ENCODE measurements around the gene PTPN12. TPM values are rescaled to one million over a fixed set of nuclear protein-coding genes. Genes with fewer than 3 reads are reported as not detected.
A peak's percentile ranks its signal among the peaks of the same experiment; 100 is the strongest.

The PTPN12 gene
- total and polyA plus RNA-seq, 4 donors: 75.9 to 338 (median 85.8) TPM

DNA sequence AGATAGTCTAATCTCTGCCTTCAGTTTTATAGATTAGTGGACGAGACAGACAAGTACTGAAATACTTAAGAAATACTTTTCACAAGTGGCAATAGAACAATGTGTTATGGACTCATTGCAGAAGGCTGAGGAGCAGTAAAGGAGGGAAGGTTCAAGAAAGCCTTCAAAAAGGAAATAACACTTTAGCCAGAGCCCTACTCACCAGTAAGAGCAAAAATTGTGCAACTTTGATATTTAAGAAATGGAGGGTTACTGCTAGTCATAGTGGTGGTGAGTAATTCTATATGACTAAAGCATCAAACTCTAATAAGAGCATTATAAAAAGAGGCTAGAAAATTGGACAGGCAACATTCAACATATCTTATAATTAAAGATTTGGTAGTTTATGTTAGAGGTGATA, 28.8 kb downstream of the PTPN12 start:
- peak; percentile 70 for ATAC-seq (ENCODE audit: insufficient read depth, low FRiP score)
- TF ChIP-seq, protein P1, sequence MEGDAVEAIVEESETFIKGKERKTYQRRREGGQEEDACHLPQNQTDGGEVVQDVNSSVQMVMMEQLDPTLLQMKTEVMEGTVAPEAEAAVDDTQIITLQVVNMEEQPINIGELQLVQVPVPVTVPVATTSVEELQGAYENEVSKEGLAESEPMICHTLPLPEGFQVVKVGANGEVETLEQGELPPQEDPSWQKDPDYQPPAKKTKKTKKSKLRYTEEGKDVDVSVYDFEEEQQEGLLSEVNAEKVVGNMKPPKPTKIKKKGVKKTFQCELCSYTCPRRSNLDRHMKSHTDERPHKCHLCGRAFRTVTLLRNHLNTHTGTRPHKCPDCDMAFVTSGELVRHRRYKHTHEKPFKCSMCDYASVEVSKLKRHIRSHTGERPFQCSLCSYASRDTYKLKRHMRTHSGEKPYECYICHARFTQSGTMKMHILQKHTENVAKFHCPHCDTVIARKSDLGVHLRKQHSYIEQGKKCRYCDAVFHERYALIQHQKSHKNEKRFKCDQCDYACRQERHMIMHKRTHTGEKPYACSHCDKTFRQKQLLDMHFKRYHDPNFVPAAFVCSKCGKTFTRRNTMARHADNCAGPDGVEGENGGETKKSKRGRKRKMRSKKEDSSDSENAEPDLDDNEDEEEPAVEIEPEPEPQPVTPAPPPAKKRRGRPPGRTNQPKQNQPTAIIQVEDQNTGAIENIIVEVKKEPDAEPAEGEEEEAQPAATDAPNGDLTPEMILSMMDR (IDR thresholded peaks at IDR 0.05; ENCODE audit: control extremely low read depth, extremely low read depth): no peak
- Histone ChIP-seq H3K9me3 (ENCODE audit: control insufficient read depth in 4 of 4, insufficient read depth in 3 of 4, low read length in 3 of 4) (no peaks in the 10 kb centered on the region), H3K27me3 (ENCODE audit: control insufficient read depth in 3 of 3, insufficient read depth in 3 of 3, low read length in 2 of 3) (no peaks in the 10 kb centered on the region), H3K36me3 (ENCODE audit: control insufficient read depth in 4 of 4, insufficient read depth in 4 of 4, low read length in 4 of 4) (no peaks in the 10 kb centered on the region), H3K4me1 (ENCODE audit: control insufficient read depth in 5 of 5, insufficient read depth in 5 of 5, low read length in 5 of 5) (peaks cover 0 to 14% (median 0%) of the 10 kb centered on the region in 5 donors), H3K4me3 (no peak overlapping the region), H3K9ac (ENCODE audit: insufficient read depth in 1 of 2, low read length in 2 of 2) (no peak overlapping the region), H3K27ac (ENCODE audit: low read depth in 1 of 2, low read length in 1 of 2) (no peak overlapping the region)
- 33 to 56% methylated on average over 1 of the region's 1 CpG for WGBS, 2 donors
- no peak for DNase-seq

DNA sequence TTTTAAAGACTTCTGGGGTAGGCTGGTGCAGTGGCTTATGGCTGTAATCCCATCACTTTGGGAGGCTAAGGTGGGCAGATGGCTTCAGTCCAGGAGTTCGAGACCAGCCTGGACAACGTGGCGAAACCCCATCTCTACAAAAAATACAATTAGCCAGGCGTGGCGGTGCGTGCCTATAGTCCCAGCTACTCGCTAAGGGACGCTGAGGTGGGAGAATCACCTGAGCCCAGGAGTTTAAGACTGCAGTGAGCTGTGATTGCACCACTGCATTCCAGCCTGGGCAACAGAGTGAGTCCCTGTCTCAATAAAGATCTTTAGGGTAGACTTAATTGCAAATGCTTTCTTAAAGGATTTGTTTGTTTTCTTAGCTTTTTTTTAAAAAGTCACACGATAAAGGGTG, 29.3 kb downstream of the PTPN12 start:
- DNase-seq (no peak), ATAC-seq (ENCODE audit: insufficient read depth, low FRiP score) (no peak)
- Histone ChIP-seq H3K27ac (ENCODE audit: low read depth in 1 of 2, low read length in 1 of 2) (no peak overlapping the region), H3K4me1 (ENCODE audit: control insufficient read depth in 5 of 5, insufficient read depth in 5 of 5, low read length in 5 of 5) (peaks cover 0 to 12% (median 0%) of the 10 kb centered on the region in 5 donors), H3K27me3 (ENCODE audit: control insufficient read depth in 3 of 3, insufficient read depth in 3 of 3, low read length in 2 of 3) (no peaks in the 10 kb centered on the region), H3K4me3 (no peak overlapping the region), H3K36me3 (ENCODE audit: control insufficient read depth in 4 of 4, insufficient read depth in 4 of 4, low read length in 4 of 4) (no peaks in the 10 kb centered on the region), H3K9ac (ENCODE audit: insufficient read depth in 1 of 2, low read length in 2 of 2) (no peak overlapping the region), H3K9me3 (ENCODE audit: control insufficient read depth in 4 of 4, insufficient read depth in 3 of 4, low read length in 3 of 4) (no peaks in the 10 kb centered on the region)
- TF ChIP-seq, protein P1 (IDR thresholded peaks at IDR 0.05; ENCODE audit: control extremely low read depth, extremely low read depth): no peak
- WGBS, 2 donors: 90 to 93% methylated on average over 9 of the region's 9 CpGs

DNA sequence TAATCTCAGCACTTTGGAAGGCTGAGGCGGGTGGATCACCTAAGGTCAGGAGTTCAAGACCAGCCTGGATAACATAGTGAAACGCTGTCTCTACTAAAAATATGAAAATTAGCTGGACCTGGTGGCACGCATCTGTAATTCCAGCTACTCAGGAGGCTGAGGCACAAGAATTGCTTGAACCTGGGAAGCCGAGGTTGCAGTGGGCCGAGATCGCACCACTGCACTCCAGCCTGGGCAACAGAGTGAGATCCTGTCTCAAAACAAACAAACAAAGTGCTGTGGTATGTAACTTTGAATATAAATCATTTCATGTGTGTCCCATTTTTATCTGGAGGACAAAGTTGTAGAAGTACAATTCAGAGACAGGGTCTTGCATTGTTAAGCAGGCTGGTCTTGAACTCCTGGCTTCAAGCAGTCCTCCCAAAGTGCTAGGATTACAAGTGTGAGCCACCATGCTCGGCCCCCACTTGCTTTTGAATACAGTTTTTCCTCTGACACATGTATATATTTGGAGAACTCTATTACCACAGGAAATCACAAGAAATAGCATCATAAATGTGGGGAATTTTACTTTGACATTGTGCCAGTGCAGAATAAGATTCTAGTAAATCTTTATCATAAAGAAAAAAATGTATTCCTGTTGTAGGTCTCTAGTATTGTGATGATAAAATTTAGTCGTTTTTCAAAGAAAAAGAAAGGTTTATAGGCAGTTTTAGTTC, 32.6 kb downstream of the PTPN12 start:
- no peak for ATAC-seq (ENCODE audit: insufficient read depth, low FRiP score)
- H3K36me3 ChIP-seq (ENCODE audit: control insufficient read depth in 4 of 4, insufficient read depth in 4 of 4, low read length in 4 of 4): peaks cover 6 to 21% (median 14%) of the 10 kb centered on the region in 4 donors
- H3K4me1 ChIP-seq (ENCODE audit: control insufficient read depth in 5 of 5, insufficient read depth in 5 of 5, low read length in 5 of 5): peaks cover 0 to 8% (median 0%) of the 10 kb centered on the region in 5 donors
- TF ChIP-seq, protein P1 (IDR thresholded peaks at IDR 0.05; ENCODE audit: control extremely low read depth, extremely low read depth): no peak
- no peak overlapping the region for H3K9ac ChIP-seq (ENCODE audit: insufficient read depth in 1 of 2, low read length in 2 of 2)
- no peaks in the 10 kb centered on the region for H3K9me3 ChIP-seq (ENCODE audit: control insufficient read depth in 4 of 4, insufficient read depth in 3 of 4, low read length in 3 of 4)
- H3K4me3 ChIP-seq: no peak overlapping the region
- no peak for DNase-seq
- WGBS, 2 donors: 81 to 82% methylated on average over 8 of the region's 8 CpGs
- no peaks in the 10 kb centered on the region for H3K27me3 ChIP-seq (ENCODE audit: control insufficient read depth in 3 of 3, insufficient read depth in 3 of 3, low read length in 2 of 3)
- peak overlapping the region in 1 of 2 donors; percentile 52 for H3K27ac ChIP-seq (ENCODE audit: low read depth in 1 of 2, low read length in 1 of 2)
